CD14-positive monocyte (primary cell): Measurements from ENCODE around the gene ABCB9. TPM values are rescaled to one million over a fixed set of nuclear protein-coding genes. Genes with fewer than 3 reads are reported as not detected.

ENCODE experiments used
- DNase-seq, 3 donors: peaks; one replicate each; pipeline ENCODE4 v3.0.0-alpha.2; 2011 to 2022
- H2AFZ ChIP-seq: 2 replicates; pipeline ENCODE4 v1.6.0; 2012; ENCODE audit warnings: mild to moderate bottlenecking, low read depth, low read length, inconsistent platforms; ENCODE audit not compliant: insufficient read depth, poor library complexity, severe bottlenecking
- H3K27ac ChIP-seq, 2 donors: 1 replicate in 1 of 2; 2 replicates in 1 of 2; pipeline ENCODE4 v1.5.1; 2012 to 2013; ENCODE audit warnings: low read length in 2 of 2, control low read depth in 1 of 2, inconsistent platforms in 1 of 2, low read depth in 1 of 2, mild to moderate bottlenecking in 1 of 2
- H3K27me3 ChIP-seq, 2 donors: one replicate each; pipeline versions ENCODE4 v1.6.0 to v1.6.1; 2011 to 2013; ENCODE audit warnings: low read length in 2 of 2; ENCODE audit not compliant: control insufficient read depth in 2 of 2, insufficient read depth in 2 of 2
- H3K36me3 ChIP-seq, 2 donors: replicated peaks in 1 of 2; 1 replicate in 1 of 2; 2 replicates in 1 of 2; pipeline versions ENCODE4 v1.5.1 to v1.6.1; 2012 to 2013; ENCODE audit warnings: low read length in 2 of 2, control low read depth in 1 of 2, inconsistent platforms in 1 of 2, mild to moderate bottlenecking in 1 of 2; ENCODE audit not compliant: insufficient read depth in 2 of 2, control insufficient read depth in 1 of 2
- H3K4me1 ChIP-seq, 2 donors: 1 replicate in 1 of 2; 2 replicates in 1 of 2; pipeline versions ENCODE4 v1.5.1 to v1.6.1; 2012 to 2013; ENCODE audit warnings: low read length in 2 of 2, control low read depth in 1 of 2, inconsistent platforms in 1 of 2, mild to moderate bottlenecking in 1 of 2, moderate library complexity in 1 of 2; ENCODE audit not compliant: insufficient read depth in 2 of 2, control insufficient read depth in 1 of 2
- H3K4me2 ChIP-seq: replicated peaks from 2 replicates; pipeline ENCODE3; 2012; ENCODE audit warnings: low read length, moderate library complexity, mild to moderate bottlenecking; ENCODE audit not compliant: poor library complexity, severe bottlenecking; ENCODE audit errors: extremely low read depth
- H3K4me3 ChIP-seq, 3 experiments: fragments of 200-600 bp in 1 of 3; sonication (generic) in 1 of 3; replicated peaks in 1 of 3; 1 replicate in 2 of 3; 2 replicates in 1 of 3; pipeline ENCODE4 v1.5.1; 2011 to 2013; ENCODE audit warnings: low read length in 3 of 3, mild to moderate bottlenecking in 3 of 3, control low read depth in 2 of 3, low read depth in 2 of 3, inconsistent platforms in 1 of 3, moderate library complexity in 1 of 3
- H3K79me2 ChIP-seq: 2 replicates; pipeline ENCODE4 v1.6.0; 2012; ENCODE audit warnings: mild to moderate bottlenecking, control low read depth, inconsistent platforms, low read length, moderate library complexity; ENCODE audit not compliant: insufficient read depth
- H3K9ac ChIP-seq: 2 replicates; pipeline ENCODE4 v1.6.0; 2017; ENCODE audit warnings: low read length, mild to moderate bottlenecking; ENCODE audit not compliant: insufficient read depth, poor library complexity, severe bottlenecking
- H3K9me3 ChIP-seq, 2 donors: replicated peaks in 1 of 2; 1 replicate in 1 of 2; 2 replicates in 1 of 2; pipeline versions ENCODE4 v1.5.1 to v1.6.1; 2012 to 2013; ENCODE audit warnings: low read length in 2 of 2, control low read depth in 1 of 2; ENCODE audit not compliant: control insufficient read depth in 1 of 2, insufficient read depth in 1 of 2
- H4K20me1 ChIP-seq: 2 replicates; pipeline ENCODE4 v1.6.0; 2012; ENCODE audit warnings: mild to moderate bottlenecking, low read length, control low read depth, moderate library complexity; ENCODE audit not compliant: insufficient read depth
- H3K27ac Mint-ChIP-seq, 7 donors: one replicate each; pipeline ENCODE4 v1.8.0; 2020; ENCODE audit warnings: mild to moderate bottlenecking in 7 of 7, mixed read lengths in 7 of 7, moderate library complexity in 6 of 7, inconsistent platforms in 2 of 7
- H3K27me3 Mint-ChIP-seq, 3 donors: one replicate each; pipeline ENCODE4 v1.8.0; 2021 to 2022; ENCODE audit warnings: low read depth in 3 of 3, mild to moderate bottlenecking in 3 of 3, mixed read lengths in 3 of 3, moderate library complexity in 3 of 3, inconsistent platforms in 1 of 3
- H3K36me3 Mint-ChIP-seq, 2 donors: one replicate each; pipeline ENCODE4 v1.8.0; 2020; ENCODE audit warnings: mixed read lengths in 2 of 2, inconsistent platforms in 1 of 2, mild to moderate bottlenecking in 1 of 2
- H3K4me1 Mint-ChIP-seq: one replicate; pipeline ENCODE4 v1.8.0; 2020; ENCODE audit warnings: mild to moderate bottlenecking, mixed read lengths
- H3K4me3 Mint-ChIP-seq, 2 donors: one replicate each; pipeline ENCODE4 v1.8.0; 2020; ENCODE audit warnings: mild to moderate bottlenecking in 2 of 2, mixed read lengths in 2 of 2, moderate library complexity in 1 of 2
- H3K9me3 Mint-ChIP-seq, 7 donors: one replicate each; pipeline ENCODE4 v1.8.0; 2020 to 2022; ENCODE audit warnings: mixed read lengths in 7 of 7, mild to moderate bottlenecking in 6 of 7, moderate library complexity in 6 of 7, inconsistent platforms in 2 of 7
- WGBS: methylation state at CpG from one replicate; pipeline ENCODE4 v1.1.5; 2013; ENCODE audit warnings: missing lambda C conversion rate; ENCODE audit not compliant: insufficient coverage; 5-methylcytosine and 5-hydroxymethylcytosine counted together
- intact Hi-C, 2 donors: fragments of 100-400 bp; cut with micrococcal nuclease; formaldehyde crosslinking; loops; one replicate each; pipeline versions ENCODE4 v1.15.0 to v1.15.1; 2023
- polyA plus RNA-seq, 3 donors: library from polyadenylated mRNA; depleted of rRNA in 1 of 3; unstranded in 2 of 3; stranded (reverse) in 1 of 3; fragments of 300-500 nt in 2 of 3; fragments of >200 nt in 1 of 3; fragmentation: Illumina TruSeq in 2 of 3; gene quantifications; 1 replicate in 2 of 3; 2 replicates in 1 of 3; pipeline ENCODE4 v1.2.3, GENCODE V29; 2012 to 2021
- small RNA-seq: library from RNA; depleted of rRNA; stranded (forward); fragments of <200 nt; gene quantifications from one replicate; pipeline ENCODE3, GENCODE V24; 2012; ENCODE audit warnings: low read depth; ENCODE audit not compliant: insufficient read length
- TF ChIP-seq, protein P1 (sequence below): fragments of 200-600 bp; IDR thresholded peaks from one replicate; pipeline ENCODE4 v1.8.0; 2022; ENCODE audit warnings: antibody characterized with exemption, mild to moderate bottlenecking

Gene ABCB9
- polyA plus RNA-seq, 3 donors: 0.14 to 1.2 (median 0.22) TPM

GRCh38 chr12:122880155-122880667 is 86.1 kb downstream of the ABCB9 start:
- Histone ChIP-seq H3K4me1 (peaks cover 29 to 66% of the 10 kb centered on the region in 2 donors), H3K27me3 (no peaks in the 10 kb centered on the region), H3K27ac (no peak overlapping the region), H3K9ac (no peak overlapping the region), H3K36me3 (peaks cover 5 to 30% of the 10 kb centered on the region in 2 donors), H3K4me2 (no peak overlapping the region), H2AFZ (no peak overlapping the region), H4K20me1 (peaks cover 100% of the 10 kb centered on the region), H3K4me3 (no peak overlapping the region), H3K79me2 (peaks cover 99% of the 10 kb centered on the region), H3K9me3 (no peaks in the 10 kb centered on the region)
- 91% methylated on average over 8 of the region's 10 CpGs for WGBS
- H3K27me3 Mint-ChIP-seq: peaks cover 5 to 46% (median 11%) of the 10 kb centered on the region in 3 donors
- TF ChIP-seq, protein P1, sequence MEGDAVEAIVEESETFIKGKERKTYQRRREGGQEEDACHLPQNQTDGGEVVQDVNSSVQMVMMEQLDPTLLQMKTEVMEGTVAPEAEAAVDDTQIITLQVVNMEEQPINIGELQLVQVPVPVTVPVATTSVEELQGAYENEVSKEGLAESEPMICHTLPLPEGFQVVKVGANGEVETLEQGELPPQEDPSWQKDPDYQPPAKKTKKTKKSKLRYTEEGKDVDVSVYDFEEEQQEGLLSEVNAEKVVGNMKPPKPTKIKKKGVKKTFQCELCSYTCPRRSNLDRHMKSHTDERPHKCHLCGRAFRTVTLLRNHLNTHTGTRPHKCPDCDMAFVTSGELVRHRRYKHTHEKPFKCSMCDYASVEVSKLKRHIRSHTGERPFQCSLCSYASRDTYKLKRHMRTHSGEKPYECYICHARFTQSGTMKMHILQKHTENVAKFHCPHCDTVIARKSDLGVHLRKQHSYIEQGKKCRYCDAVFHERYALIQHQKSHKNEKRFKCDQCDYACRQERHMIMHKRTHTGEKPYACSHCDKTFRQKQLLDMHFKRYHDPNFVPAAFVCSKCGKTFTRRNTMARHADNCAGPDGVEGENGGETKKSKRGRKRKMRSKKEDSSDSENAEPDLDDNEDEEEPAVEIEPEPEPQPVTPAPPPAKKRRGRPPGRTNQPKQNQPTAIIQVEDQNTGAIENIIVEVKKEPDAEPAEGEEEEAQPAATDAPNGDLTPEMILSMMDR: no peak
- peaks cover 84% of the 10 kb centered on the region for H3K4me1 Mint-ChIP-seq
- peaks cover 52 to 66% of the 10 kb centered on the region in 2 donors for H3K36me3 Mint-ChIP-seq
- H3K4me3 Mint-ChIP-seq: no peak overlapping the region
- intact Hi-C loops: loop anchor here in 1 of 2 donors (5.0 kb wide), 1 partner anchor 72 kb away; no protein-coding TSS in a partner anchor
- H3K9me3 Mint-ChIP-seq: peaks cover 0 to 4% (median 0%) of the 10 kb centered on the region in 7 donors
- no peak overlapping the region for H3K27ac Mint-ChIP-seq
- DNase-seq: no peak

Small RNA genes lying within 50 kb of the gene (small RNA-seq; reads per million reads assigned to genes)
- gene ARL6IP4 (not detected), gene MIR4304 (not detected)

Other genes starting within 250 kb of the ABCB9 start
- gene HCAR3, start 249.7 kb downstream of the ABCB9 start, polyA plus RNA-seq: 10 to 100 TPM; 14.4 to 65.3 (median 23.7) TPM
- gene HCAR1, start 235.6 kb downstream of the ABCB9 start, polyA plus RNA-seq: not detected
- 10 to 100 TPM; 11.2 to 34.1 (median 32.5) TPM for gene DENR, start 213.6 kb downstream of the ABCB9 start, polyA plus RNA-seq
- under 1 TPM; 0.09 to 0.13 (median 0.11) TPM for gene CCDC62, start 191.9 kb downstream of the ABCB9 start, polyA plus RNA-seq
- gene HIP1R, start 131.0 kb downstream of the ABCB9 start, polyA plus RNA-seq: under 1 TPM in 2 of 3 donors, not detected in 1; 0.09 to 0.60 TPM
- gene VPS37B, start 70.3 kb downstream of the ABCB9 start, polyA plus RNA-seq: 10 to 100 TPM; 12.3 to 34.3 (median 16.4) TPM
- gene OGFOD2, start 8.8 kb upstream of the ABCB9 start, polyA plus RNA-seq: 10 to 100 TPM; 13.0 to 30.3 (median 13.6) TPM
- 100 to 1,000 TPM; 152 to 268 (median 167) TPM for gene ARL6IP4, start 14.2 kb upstream of the ABCB9 start, polyA plus RNA-seq
- under 1 TPM in 2 of 3 donors, not detected in 1; 0.08 to 0.67 TPM for gene PITPNM2, start 184.6 kb upstream of the ABCB9 start, polyA plus RNA-seq